GM12878 (cell line): ENCODE measurements around the gene CA10. TPM values are rescaled to one million over a fixed set of nuclear protein-coding genes. Genes with fewer than 3 reads are reported as not detected.

Experiments
- ATAC-seq: fragments of 200-7000 bp; cut with Tn5 transposase; 3 replicates; pipeline ENCODE4 v1.9.1; 2020; ENCODE audit warnings: mild to moderate bottlenecking, moderate library complexity
- BruUV-seq: library from RNA; stranded (reverse); fragments of 400-500 nt; replicated peaks from 2 replicates; lab custom pipeline; 2021; lab: Mats Ljungman, UMichigan
- CTCF ChIA-PET: fragments of 300-600 bp; sonication (Branson Sonifier 250); formaldehyde crosslinking; extraction: SDS; loops from one replicate; lab custom pipeline; 2021; ENCODE audit warnings: inconsistent platforms; lab: Yijun Ruan, JAX
- POLR2A ChIA-PET: fragments of 350-600 bp; formaldehyde crosslinking; extraction: SDS; loops from one replicate; lab custom pipeline; 2021; ENCODE audit warnings: inconsistent platforms; lab: Charles Lee
- RAD21 ChIA-PET: fragments of 300-600 bp; sonication (Branson Sonifier 250); formaldehyde crosslinking; loops from one replicate; lab custom pipeline; 2023; ENCODE audit warnings: antibody characterized with exemption; ENCODE audit not compliant: unreplicated experiment; lab: Charles Lee
- SMC1A ChIA-PET: fragments of 300-600 bp; sonication (Branson Sonifier 250); formaldehyde crosslinking; loops from one replicate; lab custom pipeline; 2023; ENCODE audit not compliant: unreplicated experiment, uncharacterized antibody; lab: Charles Lee
- DNase-seq: peaks from one replicate; pipeline ENCODE4 v3.0.0-alpha.2; 2011; ENCODE audit warnings: low read depth, low spot score
- FAIRE-seq: peaks from 3 replicates; lab custom pipeline; 2011; peaks lifted over from hg19 to GRCh38; lab: Jason Lieb, UNC
- H2AFZ ChIP-seq: 2 replicates; pipeline ENCODE4 v1.6.0; 2011; ENCODE audit warnings: low read depth, low read length, control low read depth; ENCODE audit not compliant: control insufficient read depth
- H3K27ac ChIP-seq: 2 replicates; pipeline ENCODE4 v1.5.1; 2011; ENCODE audit warnings: control low read depth; ENCODE audit not compliant: control insufficient read depth, insufficient read depth
- H3K27me3 ChIP-seq, 2 experiments: replicated peaks in 1 of 2; 2 replicates each; pipeline versions ENCODE4 v1.6.0 to v1.6.1; 2011; ENCODE audit warnings: low read length in 1 of 2; ENCODE audit not compliant: control insufficient read depth in 2 of 2, insufficient read depth in 2 of 2
- H3K36me3 ChIP-seq, 2 experiments: 2 replicates each; pipeline ENCODE4 v1.5.1; 2011; ENCODE audit warnings: low read length in 1 of 2; ENCODE audit not compliant: control insufficient read depth in 2 of 2, insufficient read depth in 2 of 2
- H3K4me1 ChIP-seq: 2 replicates; pipeline ENCODE4 v1.6.1; 2011; ENCODE audit warnings: mild to moderate bottlenecking, low read length, moderate library complexity, mixed read lengths; ENCODE audit not compliant: control insufficient read depth, insufficient read depth
- H3K4me2 ChIP-seq: 2 replicates; pipeline ENCODE4 v1.6.0; 2011; ENCODE audit warnings: control low read depth; ENCODE audit not compliant: control insufficient read depth, insufficient read depth
- H3K4me3 ChIP-seq: fragments of 200-600 bp; sonication (generic); 2 replicates; pipeline ENCODE4 v1.5.1; 2016
- H3K79me2 ChIP-seq: 2 replicates; pipeline ENCODE4 v1.6.0; 2011; ENCODE audit warnings: low read length; ENCODE audit not compliant: control insufficient read depth, insufficient read depth
- H3K9ac ChIP-seq: 2 replicates; pipeline ENCODE4 v1.8.0; 2011; ENCODE audit warnings: low read length, control low read depth, mixed read lengths; ENCODE audit not compliant: control insufficient read depth, insufficient read depth
- H3K9me3 ChIP-seq: replicated peaks from 3 replicates; pipeline ENCODE4 v1.5.1; 2011; ENCODE audit warnings: mild to moderate bottlenecking, low read length; ENCODE audit not compliant: control insufficient read depth, insufficient read depth
- H4K20me1 ChIP-seq: 2 replicates; pipeline ENCODE4 v1.6.0; 2011; ENCODE audit not compliant: control insufficient read depth, insufficient read depth
- BACH1 ChIP-seq: fragments of 450-650 bp; IDR thresholded peaks from 2 replicates; pipeline ENCODE4 v1.6.1; 2017; ENCODE audit warnings: mild to moderate bottlenecking, borderline replicate concordance
- EGR1 ChIP-seq, 2 experiments: IDR thresholded peaks; 1 replicate in 1 of 2; 2 replicates in 1 of 2; pipeline ENCODE4 v1.6.1; 2011 to 2012; ENCODE audit warnings: low read depth in 2 of 2, low read length in 2 of 2, borderline replicate concordance in 1 of 2, mild to moderate bottlenecking in 1 of 2, moderate library complexity in 1 of 2
- FOS ChIP-seq: IDR thresholded peaks from 3 replicates; pipeline ENCODE4 v1.6.1; 2011; ENCODE audit warnings: borderline replicate concordance; ENCODE audit not compliant: insufficient read length; ENCODE audit errors: extremely low read depth
- FOXM1 ChIP-seq: IDR thresholded peaks from 2 replicates; pipeline ENCODE4 v1.6.1; 2012; ENCODE audit warnings: low read depth, mild to moderate bottlenecking, inconsistent platforms, low read length, moderate library complexity
- GABPA ChIP-seq: IDR thresholded peaks from 2 replicates; pipeline ENCODE4 v1.6.1; 2014; ENCODE audit warnings: antibody characterized with exemption, low read depth, mild to moderate bottlenecking, inconsistent platforms
- KDM1A ChIP-seq: fragments of 200-600 bp; sonication (generic); IDR thresholded peaks from 2 replicates; pipeline ENCODE4 v1.6.1; 2016; ENCODE audit warnings: borderline replicate concordance
- MEF2B ChIP-seq: fragments of 450-650 bp; IDR thresholded peaks from 2 replicates; pipeline ENCODE4 v1.6.1; 2018; ENCODE audit warnings: mild to moderate bottlenecking, moderate library complexity; ENCODE audit not compliant: partially characterized antibody, poor library complexity, severe bottlenecking
- NFXL1 ChIP-seq: fragments of 450-650 bp; IDR thresholded peaks from 2 replicates; pipeline ENCODE4 v1.6.1; 2017; ENCODE audit warnings: antibody characterized with exemption, mild to moderate bottlenecking, borderline replicate concordance
- RAD21 ChIP-seq: IDR thresholded peaks from 2 replicates; pipeline ENCODE4 v1.6.1; 2011; ENCODE audit warnings: mild to moderate bottlenecking, low read depth, low read length, moderate library complexity; ENCODE audit not compliant: insufficient read depth
- SIX5 ChIP-seq: IDR thresholded peaks from 2 replicates; pipeline ENCODE4 v1.6.1; 2011; ENCODE audit warnings: mild to moderate bottlenecking, low read depth, low read length, moderate library complexity; ENCODE audit not compliant: severe bottlenecking
- SMARCA5 ChIP-seq: fragments of 450-650 bp; IDR thresholded peaks from 2 replicates; pipeline ENCODE4 v1.6.1; 2017; ENCODE audit warnings: mild to moderate bottlenecking
- SREBF2 ChIP-seq: IDR thresholded peaks from 2 replicates; pipeline ENCODE4 v1.6.1; 2012; ENCODE audit warnings: mild to moderate bottlenecking, low read length
- STAT3 ChIP-seq: IDR thresholded peaks from 2 replicates; pipeline ENCODE4 v1.6.1; 2011; ENCODE audit warnings: low read depth, low read length, improper control_type of control experiment
- SUZ12 ChIP-seq: fragments of 200-600 bp; sonication (generic); IDR thresholded peaks from one replicate; pipeline ENCODE4 v1.6.1; 2018; ENCODE audit warnings: antibody characterized with exemption, mild to moderate bottlenecking; ENCODE audit not compliant: unreplicated experiment
- ZNF384 ChIP-seq: IDR thresholded peaks from 2 replicates; pipeline ENCODE4 v1.6.1; 2012; ENCODE audit warnings: low read depth, mild to moderate bottlenecking, low read length, improper control_type of control experiment, borderline replicate concordance
- ZSCAN29 ChIP-seq: fragments of 450-650 bp; IDR thresholded peaks from 2 replicates; pipeline ENCODE4 v1.6.1; 2017; ENCODE audit warnings: mild to moderate bottlenecking, moderate library complexity
- in situ Hi-C: fragments of 300-500 bp; cut with MboI; formaldehyde crosslinking; loops from 9 replicates; pipeline ENCODE4 v1.14.3; 2018; ENCODE audit warnings: mixed read lengths
- intact Hi-C: fragments of 100-400 bp; cut with micrococcal nuclease; formaldehyde crosslinking; loops from one replicate; pipeline ENCODE4 v1.14.2; 2022; ENCODE audit not compliant: unreplicated experiment
- polyA plus RNA-seq, 11 experiments: library from polyadenylated mRNA; depleted of rRNA in 4 of 11; unstranded in 6 of 11; stranded (reverse) in 5 of 11; fragments of >200 nt; fragmentation: Nextera tagmentation in 4 of 11; fragmentation: Illumina TruSeq in 1 of 11; extraction: Ambion mirVana in 4 of 11; extraction: Trizol in 1 of 11; gene quantifications; 1 replicate in 1 of 11; 2 replicates in 10 of 11; pipeline versions ENCODE4 v1.2.1 to v1.2.3, GENCODE V29; 2011 to 2016; ENCODE audit warnings: inconsistent platforms in 2 of 11, missing spikeins in 2 of 11, low read depth in 1 of 11
- total RNA-seq, 4 experiments: library from RNA; depleted of rRNA in 3 of 4; stranded (reverse); fragments of >200 nt in 3 of 4; fragmentation: Illumina TruSeq in 1 of 4; extraction: Trizol in 1 of 4; gene quantifications; 2 replicates each; pipeline versions ENCODE4 v1.2.1 to v1.2.3, GENCODE V29; 2013 to 2021
- TF ChIP-seq, protein P1 (sequence below): IDR thresholded peaks from 2 replicates; pipeline ENCODE4 v1.6.1; 2011; ENCODE audit warnings: low read depth, mild to moderate bottlenecking, low read length, moderate library complexity, borderline replicate concordance; ENCODE audit errors: extremely low read depth
- TF ChIP-seq, protein P2 (sequence below): fragments of 450-650 bp; conservative IDR thresholded peaks from 2 replicates; pipeline ENCODE4 v1.6.1; 2017; ENCODE audit warnings: mild to moderate bottlenecking, moderate library complexity

CA10 gene
- total and polyA plus RNA-seq, 10 of the 15 experiments (the other 5 are each of a cell fraction or from before 2014, with no cell fraction given), result not detected

DNA sequence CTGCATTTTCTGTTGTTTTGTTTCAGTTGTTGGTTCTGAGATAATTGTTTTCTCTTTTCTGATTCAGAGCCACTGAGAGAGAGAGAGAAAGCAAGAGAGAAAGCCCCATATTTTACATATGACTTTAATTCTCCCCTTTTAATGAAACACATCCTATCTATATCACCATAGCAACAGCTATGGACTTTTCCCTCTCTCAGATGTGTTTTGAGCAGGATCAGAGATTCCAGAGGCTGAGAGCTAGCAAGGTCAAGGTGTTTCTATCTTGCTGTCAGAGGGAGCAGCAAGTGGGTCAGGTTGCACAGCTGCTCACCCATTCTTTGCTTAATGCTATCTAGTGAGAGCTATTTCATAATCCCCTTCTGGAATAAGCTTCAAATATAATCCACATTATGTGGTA is 415.9 kb downstream of the CA10 start:
- no peaks in the 10 kb centered on the region for H3K27me3 ChIP-seq
- H2AFZ ChIP-seq, result no peak overlapping the region
- ChIA-PET RAD21 (no interaction called here), SMC1A (no interaction called here), CTCF (interaction anchor here (1.1 kb wide), 1 partner anchor 118 kb away, joined by 3 read pairs; no protein-coding TSS in a partner anchor)
- no peak overlapping the region for H3K4me2 ChIP-seq
- ATAC-seq (no peak), FAIRE-seq (no peak)
- no peak overlapping the region for H3K27ac ChIP-seq
- H3K4me1 ChIP-seq, result no peaks in the 10 kb centered on the region
- BruUV-seq, result no TSS peak
- no peaks in the 10 kb centered on the region for H4K20me1 ChIP-seq
- H3K79me2 ChIP-seq, result no peaks in the 10 kb centered on the region
- intact Hi-C loops (no loop called here), in situ Hi-C loops (no loop called here)
- no peak overlapping the region for H3K4me3 ChIP-seq
- no peak for TF ChIP-seq STAT3
- TF ChIP-seq, all 136 proteins: peak for 0
- POLR2A ChIA-PET, result no interaction called here
- H3K36me3 ChIP-seq, result no peaks in the 10 kb centered on the region
- H3K9ac ChIP-seq, result no peak overlapping the region
- DNase-seq, result no peak
- H3K9me3 ChIP-seq, result no peaks in the 10 kb centered on the region

DNA sequence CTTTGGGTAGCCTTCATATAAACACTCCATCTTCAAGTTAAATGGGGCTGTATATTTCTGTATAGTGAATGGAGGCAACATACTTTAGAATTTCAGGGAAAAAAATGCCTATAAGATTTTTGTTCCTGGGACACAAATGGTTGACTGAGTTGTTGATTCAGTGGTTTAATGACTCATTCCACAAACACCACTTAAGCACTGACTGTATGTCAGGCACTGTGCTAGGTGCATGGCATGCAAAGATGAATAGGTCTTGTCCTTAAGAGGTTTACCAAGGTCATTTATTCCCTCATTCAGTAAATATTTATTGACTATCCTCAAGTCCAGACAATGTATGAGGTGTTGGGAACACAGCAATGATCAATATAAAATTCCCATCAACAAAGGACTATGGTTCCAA is 417.1 kb downstream of the CA10 start:
- Histone ChIP-seq H2AFZ (no peak overlapping the region), H3K27ac (no peak overlapping the region), H3K9ac (no peak overlapping the region), H3K4me1 (no peaks in the 10 kb centered on the region), H3K9me3 (no peaks in the 10 kb centered on the region), H3K36me3 (no peaks in the 10 kb centered on the region), H3K4me3 (no peak overlapping the region), H3K79me2 (no peaks in the 10 kb centered on the region), H3K4me2 (no peak overlapping the region), H4K20me1 (no peaks in the 10 kb centered on the region), H3K27me3 (no peaks in the 10 kb centered on the region)
- RAD21 ChIA-PET, result no interaction called here
- no peak for DNase-seq
- SMC1A ChIA-PET, result no interaction called here
- POLR2A ChIA-PET, result no interaction called here
- intact Hi-C loops, result no loop called here
- no TSS peak for BruUV-seq
- no peak for ATAC-seq
- FAIRE-seq, result no peak
- CTCF ChIA-PET, result interaction anchor here (1.1 kb wide), 1 partner anchor 119 kb away, joined by 3 read pairs; no protein-coding TSS in a partner anchor
- in situ Hi-C loops, result no loop called here
- TF ChIP-seq ZNF384 (no peak), KDM1A (no peak), SUZ12 (no peak), NFXL1 (no peak), EGR1 (IDR thresholded peaks at IDR 0.05; ENCODE audit: borderline replicate concordance in 1 of 2, low read depth in 2 of 2, low read length in 2 of 2) (no peak), RAD21 (no peak), SIX5 (no peak), BACH1 (no peak), SREBF2 (no peak), SMARCA5 (no peak), GABPA (no peak), MEF2B (no peak), FOS (no peak), FOXM1 (no peak), ZSCAN29 (no peak)
- TF ChIP-seq, protein P1, sequence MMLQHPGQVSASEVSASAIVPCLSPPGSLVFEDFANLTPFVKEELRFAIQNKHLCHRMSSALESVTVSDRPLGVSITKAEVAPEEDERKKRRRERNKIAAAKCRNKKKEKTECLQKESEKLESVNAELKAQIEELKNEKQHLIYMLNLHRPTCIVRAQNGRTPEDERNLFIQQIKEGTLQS, result no peak
- TF ChIP-seq, protein P2, sequence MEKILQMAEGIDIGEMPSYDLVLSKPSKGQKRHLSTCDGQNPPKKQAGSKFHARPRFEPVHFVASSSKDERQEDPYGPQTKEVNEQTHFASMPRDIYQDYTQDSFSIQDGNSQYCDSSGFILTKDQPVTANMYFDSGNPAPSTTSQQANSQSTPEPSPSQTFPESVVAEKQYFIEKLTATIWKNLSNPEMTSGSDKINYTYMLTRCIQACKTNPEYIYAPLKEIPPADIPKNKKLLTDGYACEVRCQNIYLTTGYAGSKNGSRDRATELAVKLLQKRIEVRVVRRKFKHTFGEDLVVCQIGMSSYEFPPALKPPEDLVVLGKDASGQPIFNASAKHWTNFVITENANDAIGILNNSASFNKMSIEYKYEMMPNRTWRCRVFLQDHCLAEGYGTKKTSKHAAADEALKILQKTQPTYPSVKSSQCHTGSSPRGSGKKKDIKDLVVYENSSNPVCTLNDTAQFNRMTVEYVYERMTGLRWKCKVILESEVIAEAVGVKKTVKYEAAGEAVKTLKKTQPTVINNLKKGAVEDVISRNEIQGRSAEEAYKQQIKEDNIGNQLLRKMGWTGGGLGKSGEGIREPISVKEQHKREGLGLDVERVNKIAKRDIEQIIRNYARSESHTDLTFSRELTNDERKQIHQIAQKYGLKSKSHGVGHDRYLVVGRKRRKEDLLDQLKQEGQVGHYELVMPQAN, result no peak
